Measurements from ENCODE around the gene SP7. TPM values are rescaled to one million over a fixed set of nuclear protein-coding genes. Genes with fewer than 3 reads are reported as not detected.

Gene SP7
- total and polyA plus RNA-seq, 2 donors from 2014 or later = not detected

- no peak overlapping the region for H3K9ac ChIP-seq (ENCODE audit: low read length in 3 of 3)
- FAIRE-seq = no peak
- H3K36me3 ChIP-seq (ENCODE audit: control insufficient read depth in 2 of 3, insufficient read depth in 3 of 3, low read length in 3 of 3) = no peaks in the 10 kb centered on the region
- no peak overlapping the region for H3K27ac ChIP-seq (ENCODE audit: low read depth in 2 of 2, low read length in 2 of 2)
- no peak for TF ChIP-seq CTCF (IDR thresholded peaks at IDR 0.05; ENCODE audit: borderline replicate concordance, extremely low read depth, insufficient read depth)
- intact Hi-C loops (cut with DNase I) = no loop called here
- H3K4me1 ChIP-seq (ENCODE audit: control insufficient read depth in 2 of 3, insufficient read depth in 2 of 3, low read depth in 1 of 3, low read length in 3 of 3) = peaks cover 0 to 10% (median 9%) of the 10 kb centered on the region in 3 donors
- no peaks in the 10 kb centered on the region for H3K9me3 ChIP-seq (ENCODE audit: control insufficient read depth in 2 of 3, insufficient read depth in 1 of 3, low read length in 3 of 3)
- H3K27me3 ChIP-seq (ENCODE audit: control insufficient read depth, insufficient read depth, low read length) = no peaks in the 10 kb centered on the region
- H3K4me3 ChIP-seq (ENCODE audit: low read length in 3 of 3) = no peak overlapping the region
- peak in 2 of 5 donors; percentile 22 to 64 for DNase-seq
These were observed 8.1 kb downstream of the SP7 start for GRCh38 chr12:53328043-53328435.

GRCh38 chr12:53327435-53328042 lies 8.6 kb downstream of the SP7 start:
- no peak overlapping the region for H3K4me3 ChIP-seq (ENCODE audit: low read length in 3 of 3)
- H3K4me1 ChIP-seq (ENCODE audit: control insufficient read depth in 2 of 3, insufficient read depth in 2 of 3, low read depth in 1 of 3, low read length in 3 of 3) = peaks cover 0 to 10% (median 9%) of the 10 kb centered on the region in 3 donors
- H3K36me3 ChIP-seq (ENCODE audit: control insufficient read depth in 2 of 3, insufficient read depth in 3 of 3, low read length in 3 of 3) = no peaks in the 10 kb centered on the region
- H3K27me3 ChIP-seq (ENCODE audit: control insufficient read depth, insufficient read depth, low read length) = no peaks in the 10 kb centered on the region
- FAIRE-seq = no peak
- DNase-seq = peak in 1 of 5 donors; percentile 14
- no peaks in the 10 kb centered on the region for H3K9me3 ChIP-seq (ENCODE audit: control insufficient read depth in 2 of 3, insufficient read depth in 1 of 3, low read length in 3 of 3)
- H3K27ac ChIP-seq (ENCODE audit: low read depth in 2 of 2, low read length in 2 of 2) = no peak overlapping the region
- no peak overlapping the region for H3K9ac ChIP-seq (ENCODE audit: low read length in 3 of 3)
- intact Hi-C loops (cut with DNase I) = no loop called here
- peak; percentile 15 for TF ChIP-seq CTCF (IDR thresholded peaks at IDR 0.05; ENCODE audit: borderline replicate concordance, extremely low read depth, insufficient read depth)

DNA sequence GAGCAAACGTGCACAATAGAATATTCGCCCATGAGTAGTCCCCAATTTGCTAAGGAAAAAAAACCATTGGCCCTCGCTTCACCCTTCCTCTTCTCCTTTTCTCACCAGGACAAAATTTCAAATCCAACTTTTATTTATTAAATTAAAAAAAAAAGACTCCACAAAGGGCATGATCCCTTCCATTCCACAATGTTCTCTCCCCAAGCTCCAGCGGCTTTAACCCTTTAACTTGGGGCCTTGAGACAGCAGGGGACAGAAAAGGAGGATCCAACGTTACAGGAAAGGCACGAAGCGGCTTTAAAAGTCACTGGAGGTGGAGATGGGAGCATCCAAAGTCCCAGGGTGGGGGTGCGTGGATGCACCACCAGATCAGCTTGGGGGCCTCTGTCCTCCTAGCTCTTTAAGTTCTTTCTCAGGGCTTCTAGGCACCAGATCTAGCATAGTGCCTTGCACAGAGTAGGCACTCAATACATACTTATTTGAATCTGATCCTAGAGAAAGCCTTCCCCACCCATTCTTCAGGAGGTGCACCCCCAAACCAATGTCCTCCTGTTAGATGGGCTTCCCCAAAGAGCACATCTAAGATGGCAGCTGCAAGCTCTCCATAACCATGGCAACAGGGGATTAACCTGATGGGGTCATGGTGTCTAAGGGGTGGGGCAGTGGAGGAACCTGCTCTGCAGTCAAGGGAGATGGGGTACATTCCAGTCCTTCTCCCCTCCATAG lies 9.5 kb downstream of the SP7 start:
- peak in 1 of 5 donors; percentile 24 for DNase-seq
- no peaks in the 10 kb centered on the region for H3K27me3 ChIP-seq (ENCODE audit: control insufficient read depth, insufficient read depth, low read length)
- no peaks in the 10 kb centered on the region for H3K36me3 ChIP-seq (ENCODE audit: control insufficient read depth in 2 of 3, insufficient read depth in 3 of 3, low read length in 3 of 3)
- FAIRE-seq = no peak
- no peak for TF ChIP-seq CTCF (IDR thresholded peaks at IDR 0.05; ENCODE audit: borderline replicate concordance, extremely low read depth, insufficient read depth)
- no peak overlapping the region for H3K4me3 ChIP-seq (ENCODE audit: low read length in 3 of 3)
- H3K4me1 ChIP-seq (ENCODE audit: control insufficient read depth in 2 of 3, insufficient read depth in 2 of 3, low read depth in 1 of 3, low read length in 3 of 3) = peaks cover 2 to 12% (median 12%) of the 10 kb centered on the region in 3 donors
- no peaks in the 10 kb centered on the region for H3K9me3 ChIP-seq (ENCODE audit: control insufficient read depth in 2 of 3, insufficient read depth in 1 of 3, low read length in 3 of 3)
- intact Hi-C loops (cut with DNase I) = no loop called here
- no peak overlapping the region for H3K27ac ChIP-seq (ENCODE audit: low read depth in 2 of 2, low read length in 2 of 2)
- H3K9ac ChIP-seq (ENCODE audit: low read length in 3 of 3) = no peak overlapping the region
